DOHH2 (cell line): Measurements from ENCODE around the gene TARP.

Experiments used
- H3F3A ChIP-seq: fragments of 200-600 bp; sonication (generic), shearing (Covaris generic); 2 replicates; pipeline ENCODE4 v1.6.0; 2016; ENCODE audit warnings: antibody characterized with exemption, mild to moderate bottlenecking; ENCODE audit not compliant: control insufficient read depth, insufficient read depth
- H3K27ac ChIP-seq: fragments of 200-600 bp; sonication (generic); 2 replicates; pipeline ENCODE4 v1.5.1; 2014; ENCODE audit warnings: low read depth, mild to moderate bottlenecking, low read length, moderate library complexity
- H3K27me3 ChIP-seq: fragments of 200-600 bp; sonication (generic); 2 replicates; pipeline ENCODE4 v1.6.1; 2014; ENCODE audit warnings: mild to moderate bottlenecking, low read length, mixed read lengths; ENCODE audit not compliant: control insufficient read depth
- H3K36me3 ChIP-seq: fragments of 200-600 bp; sonication (generic); 2 replicates; pipeline ENCODE4 v1.6.1; 2014; ENCODE audit warnings: mild to moderate bottlenecking, low read length, moderate library complexity, mixed read lengths; ENCODE audit not compliant: control insufficient read depth
- H3K4me1 ChIP-seq: fragments of 200-600 bp; sonication (generic); 2 replicates; pipeline ENCODE4 v1.6.1; 2014; ENCODE audit warnings: mild to moderate bottlenecking, low read length, mixed read lengths; ENCODE audit not compliant: control insufficient read depth
- H3K4me2 ChIP-seq: fragments of 200-600 bp; sonication (generic); 2 replicates; pipeline ENCODE4 v1.6.0; 2014; ENCODE audit warnings: mild to moderate bottlenecking, low read length, moderate library complexity
- H3K4me3 ChIP-seq: fragments of 200-600 bp; sonication (generic); 2 replicates; pipeline ENCODE4 v1.5.1; 2014; ENCODE audit warnings: mild to moderate bottlenecking, low read length, mixed read lengths
- H3K79me2 ChIP-seq: fragments of 200-600 bp; sonication (generic); 2 replicates; pipeline ENCODE4 v1.6.1; 2014; ENCODE audit warnings: mild to moderate bottlenecking, low read length, mixed read lengths; ENCODE audit not compliant: control insufficient read depth
- H3K9me2 ChIP-seq: fragments of 200-600 bp; sonication (generic); replicated peaks from 2 replicates; pipeline ENCODE4 v1.6.1; 2014; ENCODE audit warnings: mild to moderate bottlenecking, low read length, mixed read lengths; ENCODE audit not compliant: control insufficient read depth
- H3K9me3 ChIP-seq: fragments of 200-600 bp; sonication (generic); 2 replicates; pipeline ENCODE4 v1.6.1; 2014; ENCODE audit warnings: antibody characterized with exemption, low read length, mixed read lengths; ENCODE audit not compliant: control insufficient read depth, insufficient read depth
- H4K20me1 ChIP-seq: fragments of 200-600 bp; sonication (generic); 2 replicates; pipeline ENCODE4 v1.6.0; 2014; ENCODE audit warnings: low read depth, mild to moderate bottlenecking, antibody characterized with exemption, low read length, moderate library complexity; ENCODE audit not compliant: control insufficient read depth, insufficient read depth
- EZH2phosphoT487 ChIP-seq: fragments of 200-600 bp; sonication (generic); IDR thresholded peaks from 2 replicates; pipeline ENCODE4 v1.6.1; 2017; ENCODE audit warnings: borderline replicate concordance, mild to moderate bottlenecking, antibody characterized with exemption, low read length, moderate library complexity, mixed read lengths
- TF ChIP-seq, protein P1 (sequence below): fragments of 200-600 bp; sonication (generic); IDR thresholded peaks from one replicate; pipeline ENCODE4 v1.5.1; 2014; ENCODE audit warnings: antibody characterized with exemption, mild to moderate bottlenecking, low read depth, low read length; ENCODE audit not compliant: poor library complexity, severe bottlenecking

The TARP gene

DNA sequence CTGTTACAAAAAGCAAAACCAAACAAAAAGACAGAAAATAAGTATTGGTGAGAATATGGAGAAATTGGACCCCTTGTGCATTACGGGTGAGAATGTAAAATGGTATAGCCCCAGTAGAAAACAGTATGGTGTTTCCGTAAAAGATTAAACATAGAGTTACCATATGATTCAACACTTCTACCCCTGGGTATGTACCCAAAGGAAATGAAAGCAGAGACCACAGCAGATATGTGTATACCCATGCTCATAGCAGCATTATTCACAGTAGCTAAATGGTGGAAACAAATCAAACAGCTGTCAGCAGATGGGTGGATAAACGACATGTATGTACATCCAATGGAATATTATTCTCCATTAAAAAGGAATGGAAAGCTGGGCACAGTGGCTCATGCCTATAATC is 53.0 kb downstream of the TARP start:
- Histone ChIP-seq H3K27ac (no peak overlapping the region), H3F3A (no peaks in the 10 kb centered on the region), H3K36me3 (peaks cover 28% of the 10 kb centered on the region), H3K4me1 (peaks cover 4% of the 10 kb centered on the region), H3K27me3 (no peaks in the 10 kb centered on the region), H3K79me2 (no peaks in the 10 kb centered on the region), H3K4me2 (no peak overlapping the region), H3K4me3 (no peak overlapping the region), H3K9me3 (no peaks in the 10 kb centered on the region), H4K20me1 (no peaks in the 10 kb centered on the region), H3K9me2 (no peaks in the 10 kb centered on the region)
- no peak for TF ChIP-seq EZH2phosphoT487
- TF ChIP-seq, protein P1, sequence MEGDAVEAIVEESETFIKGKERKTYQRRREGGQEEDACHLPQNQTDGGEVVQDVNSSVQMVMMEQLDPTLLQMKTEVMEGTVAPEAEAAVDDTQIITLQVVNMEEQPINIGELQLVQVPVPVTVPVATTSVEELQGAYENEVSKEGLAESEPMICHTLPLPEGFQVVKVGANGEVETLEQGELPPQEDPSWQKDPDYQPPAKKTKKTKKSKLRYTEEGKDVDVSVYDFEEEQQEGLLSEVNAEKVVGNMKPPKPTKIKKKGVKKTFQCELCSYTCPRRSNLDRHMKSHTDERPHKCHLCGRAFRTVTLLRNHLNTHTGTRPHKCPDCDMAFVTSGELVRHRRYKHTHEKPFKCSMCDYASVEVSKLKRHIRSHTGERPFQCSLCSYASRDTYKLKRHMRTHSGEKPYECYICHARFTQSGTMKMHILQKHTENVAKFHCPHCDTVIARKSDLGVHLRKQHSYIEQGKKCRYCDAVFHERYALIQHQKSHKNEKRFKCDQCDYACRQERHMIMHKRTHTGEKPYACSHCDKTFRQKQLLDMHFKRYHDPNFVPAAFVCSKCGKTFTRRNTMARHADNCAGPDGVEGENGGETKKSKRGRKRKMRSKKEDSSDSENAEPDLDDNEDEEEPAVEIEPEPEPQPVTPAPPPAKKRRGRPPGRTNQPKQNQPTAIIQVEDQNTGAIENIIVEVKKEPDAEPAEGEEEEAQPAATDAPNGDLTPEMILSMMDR, result no peak

DNA sequence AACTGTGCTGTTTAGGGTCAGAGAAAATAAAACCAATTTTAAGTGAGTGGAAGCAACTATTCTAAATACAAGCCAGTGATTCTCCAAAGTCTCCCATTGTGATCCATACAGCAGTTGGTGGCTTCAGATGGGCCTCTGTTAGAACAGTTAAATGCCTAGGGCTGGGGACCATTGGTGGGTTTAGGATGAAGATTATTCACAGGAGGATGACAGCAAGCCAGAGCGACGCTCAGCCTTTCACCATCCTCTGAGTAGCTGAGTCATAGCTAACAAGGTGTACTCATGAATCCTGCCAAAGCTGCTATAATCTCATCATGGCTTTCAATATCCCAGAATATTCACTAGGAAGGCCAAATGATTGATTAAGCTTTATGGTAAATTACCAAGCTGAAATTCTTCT is 55.8 kb downstream of the TARP start:
- no peak overlapping the region for H3K4me3 ChIP-seq
- H3K27ac ChIP-seq, result no peak overlapping the region
- peaks cover 4% of the 10 kb centered on the region for H3K4me1 ChIP-seq
- H3K9me2 ChIP-seq, result no peaks in the 10 kb centered on the region
- no peaks in the 10 kb centered on the region for H3K79me2 ChIP-seq
- no peaks in the 10 kb centered on the region for H3K27me3 ChIP-seq
- TF ChIP-seq EZH2phosphoT487, result no peak
- TF ChIP-seq, protein P1, result no peak
- H3F3A ChIP-seq, result no peaks in the 10 kb centered on the region
- H3K36me3 ChIP-seq, result peaks cover 31% of the 10 kb centered on the region
- H3K9me3 ChIP-seq, result no peaks in the 10 kb centered on the region
- no peaks in the 10 kb centered on the region for H4K20me1 ChIP-seq
- H3K4me2 ChIP-seq, result no peak overlapping the region

DNA sequence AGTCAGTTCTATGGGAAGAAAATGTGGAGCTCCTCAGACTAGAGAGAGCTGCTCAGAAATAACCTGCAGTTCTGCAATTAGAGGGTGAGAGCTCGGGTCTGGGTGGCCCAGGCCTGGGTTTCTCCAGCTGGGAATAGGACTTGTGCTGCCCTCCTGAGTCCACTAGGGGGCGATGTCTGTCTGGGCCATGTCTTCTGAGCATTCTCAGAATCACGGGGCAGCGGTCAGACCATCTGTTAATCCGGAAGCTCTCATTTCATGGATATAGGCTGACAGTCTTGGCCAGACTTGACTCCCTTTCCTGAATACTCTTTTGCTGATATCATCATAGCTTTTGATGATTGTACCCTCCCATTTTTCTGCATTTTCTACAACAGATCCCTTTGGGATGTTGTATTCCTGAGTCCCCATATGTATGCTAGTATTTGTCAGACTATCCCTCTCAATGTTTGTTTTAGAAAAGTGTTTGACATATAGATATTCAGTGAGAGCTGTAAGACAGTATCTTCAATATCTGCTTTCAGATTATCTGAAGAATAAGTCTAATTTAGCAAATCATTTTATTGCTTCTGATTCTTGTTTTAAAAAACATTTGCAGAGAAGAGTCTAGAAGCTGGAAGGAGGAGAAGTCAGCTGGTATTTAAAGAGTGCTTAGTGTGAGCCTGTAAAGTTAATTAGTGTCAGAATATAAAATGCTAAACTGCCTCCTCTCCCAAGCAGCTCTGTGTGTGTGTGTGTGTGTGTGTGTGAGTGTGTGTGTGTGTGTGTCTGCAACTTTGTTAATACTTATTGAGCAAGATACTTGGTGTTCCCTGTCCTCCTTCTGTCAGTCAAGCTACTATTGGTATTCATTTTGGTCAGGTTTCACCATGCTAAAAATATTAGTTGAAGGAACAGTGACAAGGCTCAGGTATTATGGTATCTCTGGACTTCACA is 57.4 kb downstream of the TARP start:
- no peak overlapping the region for H3K27ac ChIP-seq
- no peaks in the 10 kb centered on the region for H4K20me1 ChIP-seq
- H3K4me2 ChIP-seq, result no peak overlapping the region
- H3K9me2 ChIP-seq, result no peaks in the 10 kb centered on the region
- no peaks in the 10 kb centered on the region for H3K27me3 ChIP-seq
- no peaks in the 10 kb centered on the region for H3K79me2 ChIP-seq
- H3K4me1 ChIP-seq, result peaks cover 15% of the 10 kb centered on the region
- H3K4me3 ChIP-seq, result no peak overlapping the region
- TF ChIP-seq, protein P1, result peak; percentile 99
- no peak for TF ChIP-seq EZH2phosphoT487
- no peaks in the 10 kb centered on the region for H3F3A ChIP-seq
- H3K36me3 ChIP-seq, result peaks cover 28% of the 10 kb centered on the region
- H3K9me3 ChIP-seq, result no peaks in the 10 kb centered on the region
